HS-27A (cell line): ENCODE data around the gene WFDC6.

Experiments
- DNase-seq: peaks from one replicate; pipeline ENCODE4 v3.0.0-alpha.2; 2012; ENCODE audit warnings: low read depth, missing footprints

The WFDC6 gene

DNA sequence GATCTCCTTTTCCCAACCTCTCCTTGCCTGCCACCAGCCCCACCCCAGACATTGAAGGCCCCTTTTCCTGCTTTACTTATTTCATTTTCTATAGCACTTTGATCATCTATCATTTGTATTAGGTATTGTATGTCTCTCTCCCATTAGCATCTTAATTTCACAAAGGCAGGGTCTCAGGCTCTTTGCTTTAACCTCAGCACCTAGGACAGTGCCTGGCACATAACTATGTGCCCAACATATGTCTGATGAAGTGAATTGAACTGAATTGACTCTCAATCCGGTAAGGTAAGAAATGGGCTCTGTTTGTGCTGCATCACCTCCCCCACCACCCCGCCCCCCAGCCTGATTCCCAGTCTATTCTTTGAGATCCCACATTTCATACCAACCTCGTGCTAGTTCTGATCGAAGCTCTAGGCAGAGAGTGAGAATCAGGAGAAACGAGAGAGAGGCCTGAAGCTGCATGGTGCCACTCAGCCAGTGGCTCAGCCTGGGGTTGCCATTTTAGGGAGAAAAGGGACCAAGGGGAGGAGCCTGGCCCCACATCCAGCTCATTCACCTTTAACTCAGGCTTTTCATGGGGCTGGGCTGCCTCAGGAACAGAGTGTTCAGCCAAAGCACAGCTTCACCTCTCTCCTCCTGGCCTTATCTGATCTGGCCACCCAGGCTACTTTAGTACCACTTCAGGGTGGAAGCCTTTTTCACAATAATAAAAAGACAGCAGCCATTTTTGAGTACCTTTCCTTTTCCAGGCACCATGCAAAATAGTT lies 24.0 kb downstream of the WFDC6 start, which contains the start of gene SPINT3:
TSS of gene SPINT3 (minus strand) at position 476 of the 767 bp plus-strand sequence. CDS start at position 462, 14 bp downstream.
- DNase-seq, result no peak

GRCh38 chr20:45510242-45510862 lies 28.9 kb downstream of the WFDC6 start:
- no peak for DNase-seq

DNA sequence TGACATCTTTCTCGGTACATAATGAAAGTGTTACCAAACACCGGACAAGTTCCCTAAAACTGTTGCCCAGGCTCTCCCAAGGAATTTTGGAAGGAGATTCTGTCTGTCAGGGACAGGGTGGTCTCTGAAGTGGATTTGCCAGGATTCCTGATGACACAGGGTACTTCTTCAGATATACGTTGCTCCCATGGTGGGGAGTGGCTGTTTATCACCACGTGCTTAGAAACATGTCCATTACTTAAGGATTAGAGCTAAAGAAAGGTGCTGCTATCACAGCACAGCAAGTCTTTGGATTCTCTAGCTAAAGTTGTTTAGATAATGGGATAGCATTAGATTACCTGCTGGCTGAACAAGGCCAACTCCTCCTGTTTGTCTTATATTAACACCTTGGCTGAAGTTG lies 30.2 kb downstream of the WFDC6 start:
- no peak for DNase-seq

GRCh38 chr20:45508068-45508886 lies 31.0 kb downstream of the WFDC6 start:
- DNase-seq, result no peak

- DNase-seq, result no peak
These were observed 32.1 kb downstream of the WFDC6 start for GRCh38 chr20:45507011-45507820.

GRCh38 chr20:45506398-45506797 lies 32.9 kb downstream of the WFDC6 start:
- no peak for DNase-seq

GRCh38 chr20:45503403-45503802 lies 35.9 kb downstream of the WFDC6 start:
- DNase-seq, result no peak

DNA sequence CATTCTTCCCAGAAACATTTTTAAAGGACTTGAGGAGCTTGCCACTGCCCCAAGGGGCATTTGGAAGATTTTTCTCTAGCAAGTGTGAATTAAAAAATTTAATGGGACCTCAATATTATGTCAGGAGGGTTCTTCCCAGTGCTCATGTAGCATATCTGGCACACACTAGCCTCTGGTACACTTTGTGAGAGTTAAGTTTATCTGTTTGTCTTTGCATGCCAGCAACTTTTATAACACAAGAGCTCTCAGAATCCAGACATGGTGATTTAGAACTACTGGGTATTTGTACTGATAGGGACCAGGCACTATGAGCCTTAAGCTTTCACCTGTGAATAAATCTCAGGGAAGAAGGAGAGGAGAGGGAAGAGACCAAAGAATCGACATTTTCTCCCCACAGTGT lies 36.7 kb downstream of the WFDC6 start:
- DNase-seq, result no peak

- no peak for DNase-seq
These were observed 37.7 kb downstream of the WFDC6 start for GRCh38 chr20:45501600-45501999.

DNA sequence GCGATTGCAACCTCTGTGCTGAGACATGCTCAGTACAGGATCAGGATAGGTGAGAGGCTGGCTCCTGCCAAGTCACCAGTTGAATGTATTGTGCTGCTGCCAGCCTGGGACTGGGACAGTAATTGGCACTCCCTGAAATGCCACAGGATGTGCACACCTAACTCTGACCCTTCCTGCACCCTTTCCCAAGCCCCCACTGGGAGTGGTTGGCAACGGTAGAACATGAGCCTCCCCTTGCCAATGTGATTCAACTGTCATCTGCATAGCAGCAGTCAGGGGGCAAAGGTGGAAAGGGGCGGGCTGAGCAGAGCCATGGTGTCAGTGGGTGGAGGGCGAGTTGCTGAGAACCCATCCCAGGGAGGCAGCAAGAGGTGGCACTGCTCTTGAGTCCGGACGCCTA lies 39.3 kb downstream of the WFDC6 start:
- DNase-seq, result no peak

GRCh38 chr20:45497971-45498494 lies 41.2 kb downstream of the WFDC6 start:
- no peak for DNase-seq

GRCh38 chr20:45496166-45496565 lies 43.1 kb downstream of the WFDC6 start:
- DNase-seq, result no peak

DNA sequence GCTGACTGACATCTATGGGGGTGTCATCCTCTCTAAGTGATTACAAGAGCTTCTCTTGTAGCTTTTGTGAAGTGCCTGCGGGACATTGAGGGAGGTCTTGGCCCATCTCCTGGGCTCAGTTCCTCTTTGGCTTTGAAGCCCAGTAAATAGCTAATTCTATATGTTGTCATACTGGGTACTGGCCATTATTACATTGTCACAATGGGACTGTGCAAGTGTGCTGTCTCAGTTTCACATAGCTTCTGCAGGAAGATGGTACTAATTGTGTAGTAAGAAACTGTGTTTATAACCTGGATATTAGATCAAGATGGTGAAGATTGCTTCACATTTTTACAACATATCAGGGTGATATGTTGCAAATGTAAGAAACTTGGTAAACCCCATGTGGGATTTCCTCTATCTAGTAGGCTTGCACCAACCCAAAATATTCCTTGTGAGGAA lies 43.8 kb downstream of the WFDC6 start:
- DNase-seq, result no peak

DNA sequence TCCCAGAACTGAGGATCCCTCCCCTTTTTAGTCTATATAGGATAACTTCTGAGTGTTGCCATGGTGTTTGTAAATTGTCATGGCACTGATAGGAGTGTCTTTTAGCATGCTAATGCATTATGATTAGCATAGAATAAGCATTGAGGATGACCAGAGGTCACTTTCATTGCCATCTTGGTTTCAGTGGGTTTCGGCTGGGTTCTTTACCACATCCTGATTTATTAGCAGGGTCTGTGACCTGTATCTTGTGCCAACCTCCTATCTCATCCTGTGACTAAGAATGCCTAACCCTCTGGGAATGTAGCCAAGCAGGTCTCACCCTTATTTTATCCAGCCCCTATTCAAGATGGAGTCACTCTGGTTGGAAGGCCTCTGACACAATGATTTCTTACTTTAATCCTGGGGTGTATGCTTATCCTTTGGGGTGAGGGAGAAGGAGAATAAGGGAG lies 50.2 kb downstream of the WFDC6 start:
- DNase-seq, result peak; percentile 26

GRCh38 chr20:45487231-45487635 lies 52.0 kb downstream of the WFDC6 start:
- no peak for DNase-seq

GRCh38 chr20:45485388-45485787 lies 53.9 kb downstream of the WFDC6 start:
- DNase-seq, result no peak

GRCh38 chr20:45484676-45485075 lies 54.6 kb downstream of the WFDC6 start:
- no peak for DNase-seq
